IPS-11a (cell line): ENCODE data around the gene HSCB.
"Not testable (repeated sequence)": the region's sequence is repeated elsewhere in the genome, so short reads cannot be mapped to it uniquely, and the experiment has no call there.

Experiments used
- H3K4me3 ChIP-seq: one replicate; pipeline ENCODE4 v1.5.1; 2013; ENCODE audit warnings: low read depth, low read length, control low read depth

Gene HSCB

DNA sequence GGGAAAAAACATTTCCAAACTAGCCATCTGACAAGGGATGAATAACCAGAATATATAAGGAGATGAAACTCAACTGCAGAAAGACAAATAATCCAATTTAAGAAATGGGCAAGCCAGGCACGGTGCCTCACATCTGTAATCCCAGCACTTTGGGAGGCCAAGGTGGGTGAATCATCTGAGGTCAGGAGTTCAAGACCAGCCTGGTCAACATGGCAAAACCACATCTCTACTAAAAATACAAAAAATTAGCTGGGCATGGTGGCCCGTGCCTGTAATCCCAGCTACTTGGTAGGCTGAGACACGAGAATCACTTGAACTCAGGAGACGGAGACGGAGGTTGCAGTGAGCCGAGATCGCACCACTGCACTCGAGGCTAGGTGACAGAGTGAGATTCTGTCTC lies 3.0 kb upstream of the HSCB start:
- H3K4me3 ChIP-seq = not testable (repeated sequence)

DNA sequence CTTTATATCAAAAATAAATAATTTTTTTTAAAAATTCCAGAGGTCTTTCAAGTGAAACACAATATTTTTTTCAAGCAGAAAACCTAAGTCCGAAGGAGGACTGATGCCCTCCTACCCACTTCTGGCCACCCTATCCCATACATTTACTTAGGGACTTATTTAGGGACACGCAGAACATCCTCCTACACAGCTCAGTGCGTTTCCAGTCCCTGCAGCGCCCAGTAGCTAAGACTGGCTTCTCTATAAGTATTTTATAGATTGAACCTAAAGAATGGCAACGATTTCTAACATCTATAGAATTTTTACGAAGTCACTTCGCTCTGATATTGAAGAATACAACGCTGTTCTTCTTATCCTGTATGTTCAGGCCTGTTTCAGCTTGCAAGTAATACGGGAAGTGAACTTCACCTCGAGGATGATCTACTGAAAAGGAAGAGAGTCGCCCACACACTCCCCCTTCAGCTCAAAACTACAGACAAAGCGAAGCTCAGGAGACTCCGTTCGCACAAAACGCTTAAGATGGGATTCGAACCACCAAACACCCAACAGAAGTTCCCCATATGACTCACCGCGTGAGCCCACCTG lies 547 bp upstream of the HSCB start:
- H3K4me3 ChIP-seq = peak overlapping the region; percentile 55

DNA sequence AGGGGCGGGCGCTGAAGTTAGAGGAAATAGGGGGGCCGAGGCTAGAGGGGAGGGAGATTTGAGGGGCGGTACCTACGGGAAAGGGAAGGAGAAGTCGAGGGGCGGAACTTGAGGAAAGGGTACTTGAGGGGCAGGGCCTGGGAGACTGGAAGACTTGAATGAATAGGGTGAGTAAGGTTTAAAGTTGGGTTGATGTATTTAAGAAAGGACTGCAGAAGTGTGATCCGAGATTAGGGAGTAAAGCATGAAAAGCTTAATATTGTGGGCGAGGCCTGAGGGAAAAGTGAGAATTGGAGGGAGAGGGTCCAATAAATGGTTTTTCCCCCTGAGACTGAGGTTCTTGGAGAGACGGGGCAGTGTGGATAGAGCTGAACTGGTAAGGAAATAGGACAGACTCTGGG lies 723 bp downstream of the HSCB start:
- peak overlapping the region; percentile 88 for H3K4me3 ChIP-seq

DNA sequence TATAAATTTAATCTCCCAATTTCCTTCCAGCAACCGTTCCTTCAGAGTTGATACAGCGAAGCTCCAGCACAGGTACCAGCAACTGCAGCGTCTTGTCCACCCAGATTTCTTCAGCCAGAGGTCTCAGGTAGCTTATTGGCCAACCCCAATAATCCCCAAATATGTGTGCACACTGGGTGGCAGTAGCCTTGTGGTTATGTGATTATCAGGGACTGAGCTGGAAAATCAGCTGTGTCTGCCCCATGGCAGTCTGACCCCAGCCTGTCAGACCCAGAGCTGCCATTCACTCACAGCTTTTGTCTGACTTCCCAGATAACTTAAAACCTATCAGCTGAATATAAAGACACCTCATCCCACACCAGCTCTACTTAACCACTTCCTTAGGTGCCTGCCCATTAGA lies 2.0 kb downstream of the HSCB start:
- no peak overlapping the region for H3K4me3 ChIP-seq

DNA sequence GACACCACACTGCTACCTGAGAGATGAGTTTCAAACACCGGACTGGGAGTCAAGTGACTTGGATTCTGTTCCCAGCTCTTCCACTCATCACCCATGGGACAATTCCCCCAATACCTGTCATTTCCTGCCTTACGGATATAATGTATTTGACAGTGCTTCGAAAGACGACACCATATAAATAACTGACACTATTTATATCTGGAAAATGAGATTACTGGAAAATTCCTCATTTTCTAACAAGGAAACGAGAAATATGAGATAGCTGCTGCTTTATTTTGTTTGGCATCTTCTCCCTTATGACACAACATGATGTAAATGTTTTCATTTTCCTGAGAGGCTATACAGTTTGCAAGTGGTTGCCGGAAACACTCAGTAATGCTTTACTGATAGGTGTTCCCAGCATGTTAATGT lies 8.6 kb downstream of the HSCB start:
- H3K4me3 ChIP-seq = no peak overlapping the region

DNA sequence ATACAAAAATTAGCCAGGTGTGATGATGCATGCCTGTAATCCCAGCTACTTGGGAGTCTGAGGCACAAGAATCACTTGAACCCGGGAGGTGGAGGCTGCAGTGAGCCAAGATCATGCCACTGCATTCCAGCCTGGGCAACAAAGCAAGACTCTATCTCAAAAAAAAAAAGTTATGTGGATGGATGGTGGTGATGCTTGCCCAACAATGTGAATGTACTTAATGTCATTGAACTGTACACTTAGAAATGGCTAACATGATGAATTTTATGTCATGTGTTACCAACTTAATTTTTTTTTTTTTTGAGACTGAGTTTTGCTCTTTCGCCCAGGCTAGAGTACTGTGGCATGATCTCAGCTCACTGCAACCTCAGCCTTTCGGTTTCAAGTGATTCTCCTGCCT lies 12.7 kb downstream of the HSCB start:
- not testable (repeated sequence) for H3K4me3 ChIP-seq

DNA sequence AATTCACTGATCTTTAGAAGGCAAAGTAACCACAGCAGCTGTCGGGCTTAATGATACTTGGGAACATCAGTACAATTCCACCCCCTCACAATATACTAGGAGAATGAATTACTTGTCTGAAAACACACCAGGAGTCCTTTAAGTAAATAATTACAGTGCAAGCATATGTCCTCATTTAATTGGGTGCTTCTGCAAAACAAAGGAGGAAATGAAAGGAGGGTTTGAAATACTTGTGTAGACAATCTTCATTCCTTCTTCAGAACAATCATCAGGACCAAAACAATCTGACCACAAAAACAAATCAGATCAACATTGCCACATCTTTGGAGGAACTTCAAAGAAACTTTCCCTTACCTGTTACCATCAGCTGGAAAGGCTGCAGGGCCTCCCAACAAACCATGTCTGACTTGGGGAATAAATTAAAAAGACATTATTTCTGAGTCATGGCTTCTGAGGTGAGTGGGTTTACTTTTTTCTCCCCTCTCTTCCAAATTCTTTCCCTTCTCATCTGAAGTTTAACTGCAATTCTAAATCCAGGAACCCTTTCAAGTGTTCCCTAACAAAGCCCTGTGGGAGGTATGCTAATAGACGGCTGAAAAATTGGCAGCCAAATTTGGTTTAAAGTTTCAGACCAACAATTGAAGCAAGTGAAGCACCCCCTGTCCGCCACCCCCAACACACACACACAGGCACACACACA lies 18.2 kb downstream of the HSCB start:
- no peak overlapping the region for H3K4me3 ChIP-seq

DNA sequence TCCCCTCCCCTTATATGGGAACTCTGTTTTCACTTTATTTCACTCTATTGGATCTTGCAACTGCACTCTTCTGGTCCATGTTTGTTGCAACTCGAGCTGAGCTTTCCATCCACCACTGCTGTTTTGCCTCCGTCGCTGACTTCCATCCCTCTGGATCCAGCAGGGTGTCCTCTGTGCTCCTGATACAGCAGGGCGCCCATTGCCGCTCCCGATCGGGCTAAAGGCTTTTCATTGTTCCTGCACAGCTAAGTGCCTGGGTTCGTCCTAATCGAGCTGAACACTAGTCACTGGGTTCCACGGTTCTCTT lies 19.6 kb downstream of the HSCB start:
- H3K4me3 ChIP-seq = no peak overlapping the region

DNA sequence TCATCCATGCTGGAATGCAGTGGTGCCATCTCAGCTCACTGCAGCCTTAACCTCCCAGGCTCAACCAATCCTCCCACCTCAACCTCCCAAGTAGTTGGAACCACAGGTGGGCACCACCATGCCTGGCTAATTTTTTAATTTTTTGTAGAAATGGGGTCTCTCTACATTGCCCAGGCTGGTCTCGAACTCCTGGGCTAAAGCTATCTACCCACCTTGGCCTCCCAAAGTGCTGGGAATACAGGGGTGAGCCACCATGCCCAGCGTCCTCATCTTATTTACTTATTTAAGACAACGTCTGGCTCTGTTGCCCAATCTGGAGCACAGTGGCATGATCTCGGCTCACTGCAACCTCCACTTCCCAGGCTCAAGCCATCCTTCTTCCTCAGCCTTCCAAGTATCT lies 20.2 kb downstream of the HSCB start:
- H3K4me3 ChIP-seq = not testable (repeated sequence)

DNA sequence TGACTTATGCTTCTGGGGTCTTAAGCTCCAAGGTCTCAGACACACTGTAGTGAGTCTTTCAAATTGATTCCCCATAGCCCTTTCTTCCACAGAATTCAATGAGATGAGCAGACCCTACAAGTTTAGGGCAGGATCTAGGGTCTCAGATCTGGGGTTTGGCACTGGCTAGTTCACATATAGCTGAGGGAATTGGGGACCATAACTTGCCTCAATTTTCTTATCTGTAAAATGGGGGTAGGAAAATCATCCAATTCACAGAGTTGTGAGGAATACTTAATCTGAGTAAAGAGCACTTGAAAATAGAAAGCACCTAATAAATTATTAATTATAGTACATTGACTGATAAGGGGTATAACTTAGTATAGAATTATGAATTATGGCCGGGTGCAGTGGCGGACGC lies 24.8 kb downstream of the HSCB start:
- no peak overlapping the region for H3K4me3 ChIP-seq

DNA sequence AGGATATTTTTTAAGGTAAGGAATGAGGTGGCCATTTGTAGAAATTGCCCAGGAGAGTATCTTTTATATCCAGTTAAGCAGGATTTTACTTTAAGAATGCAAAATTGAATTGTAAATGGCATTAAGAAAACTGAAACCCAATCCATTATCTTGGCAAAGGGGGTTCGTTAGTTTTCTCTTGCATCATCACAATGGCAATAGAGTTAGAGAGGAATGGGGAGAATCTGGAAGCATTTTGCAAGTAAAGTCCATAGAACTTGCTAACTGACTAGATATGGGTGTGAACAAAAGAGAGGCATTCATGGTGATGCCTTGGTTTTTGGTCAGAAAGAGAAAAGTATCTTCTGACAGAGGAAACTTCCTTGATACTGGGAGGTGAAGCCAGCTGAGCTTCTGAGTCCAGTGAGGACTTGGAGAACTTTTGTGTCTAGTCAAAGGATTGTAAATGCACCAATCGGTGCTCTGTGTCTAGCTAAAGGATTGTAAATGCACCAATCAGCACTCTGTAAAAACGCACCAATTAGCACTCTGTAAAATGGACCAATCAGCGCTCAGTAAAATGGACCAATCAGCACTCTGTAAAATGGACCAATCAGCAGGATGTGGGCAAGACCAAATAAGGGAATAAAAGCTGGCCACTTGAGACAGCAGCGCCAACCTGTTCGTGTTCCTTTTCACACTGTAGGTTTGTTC lies 27.0 kb downstream of the HSCB start:
- H3K4me3 ChIP-seq = no peak overlapping the region

DNA sequence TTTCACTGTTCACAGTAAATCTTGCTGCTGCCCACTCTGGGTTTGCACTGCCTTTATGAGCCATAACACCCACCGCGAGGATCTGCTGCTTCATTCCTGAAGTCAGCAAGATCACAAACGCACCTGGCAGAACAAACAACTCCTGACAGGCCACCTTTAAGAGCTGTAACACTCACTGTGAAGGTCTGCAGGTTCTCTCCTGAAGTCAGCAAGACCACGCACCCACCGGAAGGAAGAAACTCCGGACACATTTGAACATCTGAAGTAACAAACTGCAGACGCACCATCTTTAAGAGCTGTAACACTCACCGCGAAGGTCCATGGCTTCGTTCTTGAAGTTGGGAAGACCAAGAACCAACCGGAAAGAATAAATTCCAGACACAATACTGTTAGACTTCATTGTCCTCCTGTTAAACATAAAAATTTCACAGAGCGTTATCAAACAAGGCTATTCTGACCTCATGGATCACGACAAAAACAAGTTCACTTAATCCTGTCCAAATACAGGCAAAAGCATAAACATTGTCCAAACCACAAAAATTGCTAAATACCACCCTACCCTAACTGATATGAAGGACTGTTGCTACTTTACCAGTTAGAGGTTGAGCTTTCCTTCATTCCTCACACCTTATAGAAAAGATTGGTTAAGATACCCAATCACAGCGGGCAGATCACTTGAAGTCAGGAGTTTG lies 27.7 kb downstream of the HSCB start:
- no peak overlapping the region for H3K4me3 ChIP-seq

DNA sequence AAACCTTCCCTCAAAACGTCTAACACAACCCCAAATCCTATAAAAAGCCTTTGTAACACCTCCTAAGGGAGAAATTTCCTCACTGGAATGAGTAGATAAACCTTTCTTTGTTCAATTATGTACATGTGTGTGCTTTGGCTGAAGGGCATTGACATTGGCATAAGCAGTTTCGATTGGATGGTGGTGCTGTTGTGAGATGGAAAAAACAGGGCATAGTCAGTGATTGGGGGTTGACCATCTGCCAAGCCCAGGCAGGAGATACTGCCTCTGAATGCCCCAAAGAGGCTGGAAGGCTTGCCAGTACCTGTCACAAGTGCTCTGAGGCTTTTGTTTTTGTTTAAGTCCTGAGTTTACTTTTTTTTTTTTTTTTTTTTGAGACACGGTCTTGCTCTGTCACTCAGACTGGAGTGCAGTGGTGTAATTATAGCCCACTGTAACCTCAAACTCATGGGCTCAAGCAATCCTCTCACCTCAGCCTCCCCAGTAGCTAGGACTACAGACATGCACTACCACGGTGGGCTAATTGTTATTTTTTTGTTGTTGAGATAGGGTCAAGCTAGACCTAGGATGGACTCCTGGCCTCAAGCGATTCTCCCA lies 29.5 kb downstream of the HSCB start:
- no peak overlapping the region for H3K4me3 ChIP-seq

DNA sequence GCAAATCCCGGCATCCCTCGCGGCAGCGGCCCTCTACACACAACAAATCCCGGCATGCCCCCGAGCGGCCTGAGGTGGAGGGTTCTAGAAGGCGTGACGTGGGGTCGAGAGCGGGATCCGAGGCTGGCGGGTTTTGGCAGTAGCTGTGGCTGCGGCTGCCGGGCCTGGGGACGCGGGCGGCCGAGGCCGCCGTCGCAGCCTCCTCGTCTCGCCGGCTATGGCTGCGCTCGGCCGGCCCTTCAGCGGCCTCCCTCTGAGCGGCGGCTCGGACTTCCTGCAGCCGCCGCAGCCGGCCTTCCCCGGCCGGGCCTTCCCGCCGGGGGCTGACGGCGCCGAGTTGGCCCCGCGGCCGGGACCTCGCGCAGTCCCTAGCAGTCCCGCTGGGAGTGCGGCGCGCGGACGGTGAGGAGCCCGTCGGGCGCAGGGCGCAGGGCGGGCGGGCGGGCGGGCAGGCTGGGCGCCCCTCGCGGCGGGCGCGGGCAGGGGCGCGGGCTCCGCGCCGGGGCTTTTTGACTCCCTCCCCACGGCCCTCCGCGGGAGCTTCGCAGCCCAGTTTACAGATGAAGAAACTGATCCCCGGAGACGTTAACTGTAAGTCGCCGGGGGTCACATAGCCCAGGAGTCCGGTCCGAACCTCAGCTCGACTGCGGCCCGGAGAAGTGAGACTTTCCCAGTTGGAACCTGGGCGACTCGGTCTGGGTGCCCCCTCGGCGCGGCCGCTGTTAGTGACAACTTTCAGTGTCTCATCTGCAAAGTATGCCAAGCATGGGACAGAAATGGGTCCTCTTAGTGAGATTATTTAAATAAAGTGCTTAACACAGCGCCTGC lies 31.0 kb downstream of the HSCB start, which contains the start of gene CCDC117:
TSS of gene CCDC117 (plus strand) at position 63 of the 828 bp plus-strand sequence. CDS start at position 218, 155 bp downstream.
- peak within 1 kb of the TSS; percentile 81 for H3K4me3 ChIP-seq

DNA sequence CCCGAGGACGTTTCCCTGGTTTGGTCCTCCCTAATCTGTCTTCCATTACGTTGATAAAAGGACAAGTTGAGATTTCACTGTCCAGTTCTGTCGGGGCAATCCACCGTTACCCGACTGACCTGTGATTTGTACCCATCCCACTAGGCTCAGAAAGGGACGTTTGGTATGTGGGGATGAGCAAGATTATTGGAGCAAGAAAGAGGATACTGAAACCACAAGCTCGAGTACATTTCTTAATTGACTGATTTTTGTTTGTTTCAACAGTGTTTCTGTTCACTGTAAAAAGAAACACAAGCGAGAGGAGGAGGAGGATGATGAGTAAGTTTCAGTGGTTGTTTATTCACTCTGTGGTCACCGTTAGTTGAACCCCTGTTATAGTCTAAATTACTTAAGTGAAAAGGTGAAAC lies 31.6 kb downstream of the HSCB start:
- H3K4me3 ChIP-seq = peak overlapping the region; percentile 65

DNA sequence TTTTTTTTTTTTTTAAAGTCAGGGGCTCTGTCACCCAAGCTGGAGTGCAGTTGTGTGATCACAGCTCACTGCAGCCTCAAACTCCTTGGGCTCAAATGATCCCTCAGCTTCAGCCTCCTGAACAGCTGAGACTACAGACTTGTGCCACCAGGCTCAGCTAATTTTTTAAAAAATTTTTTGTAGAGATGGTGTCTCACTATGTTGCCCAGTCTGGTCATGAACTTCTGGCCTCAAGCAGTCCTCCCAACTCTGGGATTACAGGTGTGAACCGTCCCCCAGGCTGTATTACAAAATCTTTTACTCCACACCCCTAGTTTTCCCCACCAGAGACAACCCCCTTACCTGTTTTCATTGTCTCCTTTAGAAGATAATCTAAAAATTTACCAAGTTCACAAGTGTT lies 32.5 kb downstream of the HSCB start:
- H3K4me3 ChIP-seq = no peak overlapping the region

DNA sequence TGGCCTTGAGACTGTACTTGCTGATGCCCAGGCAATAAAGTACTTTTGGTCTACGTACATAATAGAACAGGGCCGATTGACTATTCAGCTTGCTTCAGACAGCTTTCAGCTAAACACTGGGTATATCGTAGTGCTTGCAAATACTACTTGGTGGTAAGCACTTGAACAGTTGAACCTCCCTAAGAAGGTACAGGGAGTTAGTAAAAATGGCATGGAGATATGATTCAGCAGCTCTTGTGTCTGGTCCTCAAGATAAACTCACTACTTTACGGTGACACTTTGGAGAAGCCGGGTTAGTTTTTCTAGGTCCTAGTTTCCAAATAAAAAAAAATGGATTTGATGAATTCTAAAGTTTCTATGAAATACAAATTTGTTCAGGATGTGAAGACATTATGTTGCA lies 38.0 kb downstream of the HSCB start:
- H3K4me3 ChIP-seq = no peak overlapping the region

DNA sequence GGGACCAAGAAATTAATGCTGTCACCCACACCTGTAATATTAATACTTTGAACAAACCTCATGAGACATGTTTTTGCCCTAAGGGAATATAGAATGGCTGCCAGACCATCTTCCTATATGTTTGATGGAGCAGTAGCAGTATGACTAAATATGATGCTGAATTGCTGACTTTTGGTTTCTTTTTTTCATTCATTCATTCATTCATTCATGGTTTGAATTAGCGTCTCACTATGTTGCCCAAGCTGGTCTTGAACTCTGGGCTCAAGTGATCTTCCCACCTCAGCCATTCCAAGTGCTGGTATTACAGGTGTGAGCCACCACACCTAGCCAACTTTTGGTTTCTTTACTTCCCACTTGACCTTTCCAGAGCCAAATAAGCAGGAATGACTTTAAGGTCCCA lies 38.5 kb downstream of the HSCB start:
- H3K4me3 ChIP-seq = no peak overlapping the region

DNA sequence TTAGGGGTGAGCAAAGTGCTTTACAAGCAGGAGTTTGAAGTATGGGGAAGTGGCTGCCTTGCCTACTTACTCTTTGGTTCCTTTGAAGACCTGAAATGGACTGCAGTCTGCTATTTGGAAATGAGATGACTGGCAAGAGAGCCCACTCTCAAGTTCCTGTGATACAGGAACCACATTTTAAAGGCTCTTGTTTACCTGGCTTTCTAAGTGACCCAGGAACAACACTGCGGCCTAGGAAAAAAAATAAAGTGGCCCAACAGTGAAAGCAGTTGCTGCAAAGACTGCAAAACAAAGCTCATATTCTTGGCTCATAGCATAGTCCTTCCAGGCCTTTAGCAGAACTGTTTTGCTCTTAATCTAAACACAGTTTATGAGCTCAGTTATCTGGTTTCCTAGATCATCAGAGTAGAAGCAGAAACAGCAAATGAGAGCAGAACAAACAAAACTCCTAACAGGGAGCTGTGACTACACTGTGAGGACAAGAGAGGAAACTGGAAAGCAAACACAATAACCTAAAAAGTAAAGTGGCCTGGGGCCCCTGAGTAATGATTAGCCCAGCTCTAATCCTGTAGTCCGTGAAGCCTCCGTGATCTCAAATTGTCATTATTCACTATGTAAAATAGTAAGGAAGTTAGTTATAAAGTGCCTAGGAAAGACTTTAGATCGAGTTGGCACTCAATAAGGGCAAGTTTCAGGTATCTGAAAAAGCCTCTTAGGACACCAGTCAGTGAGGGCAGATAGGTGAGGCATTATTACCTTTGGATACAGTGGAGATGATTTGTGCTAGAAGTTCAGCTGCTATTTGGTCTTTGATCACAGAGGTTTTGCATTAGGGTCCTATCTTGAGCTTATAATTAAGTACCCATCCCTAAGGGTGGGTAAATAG lies 42.2 kb downstream of the HSCB start:
- no peak overlapping the region for H3K4me3 ChIP-seq

DNA sequence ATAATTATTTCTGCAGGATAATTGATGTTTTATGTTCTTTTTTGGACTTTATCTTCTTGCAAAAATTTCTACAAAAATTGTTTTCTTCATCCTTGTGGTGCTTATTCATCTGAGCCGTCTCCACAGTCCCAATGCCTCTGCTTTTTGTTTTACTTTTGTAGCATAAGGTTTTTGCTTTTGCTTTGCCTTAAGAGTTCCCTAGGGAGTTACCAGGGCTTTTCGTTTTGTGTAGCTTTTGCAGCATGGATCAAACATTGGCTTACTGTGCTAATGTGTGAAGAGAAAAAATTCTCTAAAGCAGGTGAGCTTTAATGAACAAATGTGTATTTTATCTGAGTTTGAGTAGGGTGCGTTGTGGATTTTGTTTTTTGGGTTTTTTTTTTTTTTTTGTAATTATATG lies 46.8 kb downstream of the HSCB start:
- no peak overlapping the region for H3K4me3 ChIP-seq
